ENCODE results near the gene PGLYRP2.

- no peak for TF ChIP-seq ARNT (IDR thresholded peaks at IDR 0.05)
- TF ChIP-seq SP1 (IDR thresholded peaks at IDR 0.05): no peak
- no peak for TF ChIP-seq ZNF384 (IDR thresholded peaks at IDR 0.05)
Measured at GRCh38 chr19:15526408-15526807, 47.1 kb upstream of the PGLYRP2 start.

Data from HEK293T (cell line).